Epithelial cell of prostate (primary cell): Measurements from ENCODE around the gene VPS13D.
"Not testable (repeated sequence)": the region's sequence is repeated elsewhere in the genome, so short reads cannot be mapped to it uniquely, and the experiment has no call there.

Experiments
- DNase-seq: peaks from one replicate; pipeline ENCODE4 v3.0.0-alpha.2; 2011; ENCODE audit warnings: low read depth, low spot score
- H3K27ac ChIP-seq: fragments of 450-650 bp; 2 replicates; pipeline ENCODE4 v1.5.1; 2017; ENCODE audit warnings: mild to moderate bottlenecking

The VPS13D gene

GRCh38 chr1:12356004-12356890, 126.4 kb downstream of the VPS13D start:
- DNase-seq, result no peak
- H3K27ac ChIP-seq, result no peak overlapping the region

GRCh38 chr1:12358499-12358898, 128.7 kb downstream of the VPS13D start:
- no peak for DNase-seq
- no peak overlapping the region for H3K27ac ChIP-seq

- DNase-seq, result no peak
- H3K27ac ChIP-seq, result no peak overlapping the region
Observed at GRCh38 chr1:12359359-12360133, 129.7 kb downstream of the VPS13D start.

GRCh38 chr1:12368646-12369045, 138.8 kb downstream of the VPS13D start:
- H3K27ac ChIP-seq, result no peak overlapping the region
- DNase-seq, result no peak

- no peak for DNase-seq
- H3K27ac ChIP-seq, result no peak overlapping the region
Observed at GRCh38 chr1:12369258-12369657, 139.4 kb downstream of the VPS13D start.

GRCh38 chr1:12370333-12370975, 140.6 kb downstream of the VPS13D start:
- no peak overlapping the region for H3K27ac ChIP-seq
- DNase-seq, result no peak

GRCh38 chr1:12371053-12371452, 141.2 kb downstream of the VPS13D start:
- no peak for DNase-seq
- H3K27ac ChIP-seq, result no peak overlapping the region

GRCh38 chr1:12372180-12372579, 142.3 kb downstream of the VPS13D start:
- H3K27ac ChIP-seq, result no peak overlapping the region
- no peak for DNase-seq

- DNase-seq, result no peak
- no peak overlapping the region for H3K27ac ChIP-seq
Observed at GRCh38 chr1:12372761-12373160, 142.9 kb downstream of the VPS13D start.

- H3K27ac ChIP-seq, result no peak overlapping the region
- DNase-seq, result no peak
Observed at GRCh38 chr1:12375133-12375829, 145.5 kb downstream of the VPS13D start.

- DNase-seq, result no peak
- no peak overlapping the region for H3K27ac ChIP-seq
Observed at GRCh38 chr1:12376236-12377045, 146.6 kb downstream of the VPS13D start.

GRCh38 chr1:12380326-12381249, 150.8 kb downstream of the VPS13D start:
- peak overlapping the region; percentile 94 for H3K27ac ChIP-seq
- DNase-seq, result no peak

GRCh38 chr1:12383001-12383400, 153.2 kb downstream of the VPS13D start:
- H3K27ac ChIP-seq, result peak overlapping the region; percentile 94
- DNase-seq, result peak; percentile 48

- no peak for DNase-seq
Observed at GRCh38 chr1:12383786-12384185, 154.0 kb downstream of the VPS13D start.

GRCh38 chr1:12384836-12385456, 155.1 kb downstream of the VPS13D start:
- DNase-seq, result no peak
- H3K27ac ChIP-seq, result peak overlapping the region; percentile 94

More at GRCh38 chr1:12383786-12384185, 154.0 kb downstream of the VPS13D start:
- peak overlapping the region; percentile 94 for H3K27ac ChIP-seq

GRCh38 chr1:12386130-12386529, 156.3 kb downstream of the VPS13D start:
- peak; percentile 89 for DNase-seq
- peak overlapping the region; percentile 94 for H3K27ac ChIP-seq

GRCh38 chr1:12387641-12388040, 157.8 kb downstream of the VPS13D start:
- DNase-seq, result no peak

GRCh38 chr1:12390296-12390695, 160.5 kb downstream of the VPS13D start:
- DNase-seq, H3K27ac ChIP-seq: not testable (repeated sequence)

More at GRCh38 chr1:12387641-12388040, 157.8 kb downstream of the VPS13D start:
- H3K27ac ChIP-seq, result no peak overlapping the region
